Ishikawa (cell line): ENCODE results near the gene COL15A1.

Source experiments
- CEBPB ChIP-seq: IDR thresholded peaks from 2 replicates; pipeline ENCODE4 v1.6.1; 2012
- CREB1 ChIP-seq: IDR thresholded peaks from 2 replicates; pipeline ENCODE4 v1.6.1; 2012; ENCODE audit warnings: low read depth
- EGR1 ChIP-seq: IDR thresholded peaks from 2 replicates; pipeline ENCODE4 v1.6.1; 2012
- EP300 ChIP-seq: IDR thresholded peaks from 2 replicates; pipeline ENCODE4 v1.6.1; 2012; ENCODE audit warnings: borderline replicate concordance
- FOXM1 ChIP-seq: IDR thresholded peaks from 2 replicates; pipeline ENCODE4 v1.6.1; 2012; ENCODE audit warnings: low read depth, borderline replicate concordance
- NFIC ChIP-seq: IDR thresholded peaks from 2 replicates; pipeline ENCODE4 v1.6.1; 2012
- RAD21 ChIP-seq: IDR thresholded peaks from 2 replicates; pipeline ENCODE4 v1.6.1; 2012; ENCODE audit warnings: low read depth
- TAF1 ChIP-seq: IDR thresholded peaks from 2 replicates; pipeline ENCODE4 v1.6.1; 2012; ENCODE audit warnings: low read depth, mild to moderate bottlenecking
- TCF12 ChIP-seq: IDR thresholded peaks from 2 replicates; pipeline ENCODE4 v1.6.1; 2012; ENCODE audit warnings: low read depth
- TEAD4 ChIP-seq: IDR thresholded peaks from 2 replicates; pipeline ENCODE4 v1.6.1; 2012
- YY1 ChIP-seq: IDR thresholded peaks from 2 replicates; pipeline ENCODE4 v1.6.1; 2012; ENCODE audit warnings: low read depth
- ZBTB7A ChIP-seq: IDR thresholded peaks from 2 replicates; pipeline ENCODE4 v1.6.1; 2012; ENCODE audit warnings: low read depth
- TF ChIP-seq, protein P1 (sequence below): IDR thresholded peaks from 2 replicates; pipeline ENCODE4 v1.6.1; 2012
- TF ChIP-seq, protein P2 (sequence below): IDR thresholded peaks from 2 replicates; pipeline ENCODE4 v1.6.1; 2012
- TF ChIP-seq, protein P3 (sequence below): IDR thresholded peaks from 2 replicates; pipeline ENCODE4 v1.6.1; 2012; ENCODE audit warnings: low read depth, mild to moderate bottlenecking

The COL15A1 gene

DNA sequence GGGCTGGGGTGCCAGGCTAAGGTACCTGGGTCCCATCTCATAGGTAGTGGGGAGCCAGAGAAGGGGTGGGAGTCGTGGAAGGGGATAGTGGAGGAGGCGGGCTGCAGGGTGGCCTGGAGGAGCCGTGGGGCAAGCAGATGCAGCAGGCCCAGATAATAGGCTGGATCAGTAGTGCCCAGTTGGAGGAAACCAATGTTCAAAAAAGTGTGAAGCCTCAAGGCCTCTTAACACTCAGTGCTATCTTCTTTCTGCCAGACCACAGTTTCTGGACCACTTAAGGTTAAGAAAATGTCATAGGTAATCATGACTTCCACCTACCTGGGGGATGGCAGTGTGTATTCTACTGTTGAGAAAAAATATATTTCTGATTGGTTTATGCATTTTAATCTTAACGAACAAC, 97.9 kb downstream of the COL15A1 start:
- TF ChIP-seq, protein P1, sequence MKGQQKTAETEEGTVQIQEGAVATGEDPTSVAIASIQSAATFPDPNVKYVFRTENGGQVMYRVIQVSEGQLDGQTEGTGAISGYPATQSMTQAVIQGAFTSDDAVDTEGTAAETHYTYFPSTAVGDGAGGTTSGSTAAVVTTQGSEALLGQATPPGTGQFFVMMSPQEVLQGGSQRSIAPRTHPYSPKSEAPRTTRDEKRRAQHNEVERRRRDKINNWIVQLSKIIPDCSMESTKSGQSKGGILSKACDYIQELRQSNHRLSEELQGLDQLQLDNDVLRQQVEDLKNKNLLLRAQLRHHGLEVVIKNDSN = no peak
- TF ChIP-seq TEAD4 (no peak), CEBPB (no peak), YY1 (no peak), EP300 (no peak), CREB1 (no peak), TAF1 (no peak), RAD21 (no peak), FOXM1 (no peak), ZBTB7A (no peak), EGR1 (no peak), TCF12 (no peak), NFIC (no peak)
- TF ChIP-seq, protein P2, sequence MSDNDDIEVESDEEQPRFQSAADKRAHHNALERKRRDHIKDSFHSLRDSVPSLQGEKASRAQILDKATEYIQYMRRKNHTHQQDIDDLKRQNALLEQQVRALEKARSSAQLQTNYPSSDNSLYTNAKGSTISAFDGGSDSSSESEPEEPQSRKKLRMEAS = no peak
- TF ChIP-seq, protein P3, sequence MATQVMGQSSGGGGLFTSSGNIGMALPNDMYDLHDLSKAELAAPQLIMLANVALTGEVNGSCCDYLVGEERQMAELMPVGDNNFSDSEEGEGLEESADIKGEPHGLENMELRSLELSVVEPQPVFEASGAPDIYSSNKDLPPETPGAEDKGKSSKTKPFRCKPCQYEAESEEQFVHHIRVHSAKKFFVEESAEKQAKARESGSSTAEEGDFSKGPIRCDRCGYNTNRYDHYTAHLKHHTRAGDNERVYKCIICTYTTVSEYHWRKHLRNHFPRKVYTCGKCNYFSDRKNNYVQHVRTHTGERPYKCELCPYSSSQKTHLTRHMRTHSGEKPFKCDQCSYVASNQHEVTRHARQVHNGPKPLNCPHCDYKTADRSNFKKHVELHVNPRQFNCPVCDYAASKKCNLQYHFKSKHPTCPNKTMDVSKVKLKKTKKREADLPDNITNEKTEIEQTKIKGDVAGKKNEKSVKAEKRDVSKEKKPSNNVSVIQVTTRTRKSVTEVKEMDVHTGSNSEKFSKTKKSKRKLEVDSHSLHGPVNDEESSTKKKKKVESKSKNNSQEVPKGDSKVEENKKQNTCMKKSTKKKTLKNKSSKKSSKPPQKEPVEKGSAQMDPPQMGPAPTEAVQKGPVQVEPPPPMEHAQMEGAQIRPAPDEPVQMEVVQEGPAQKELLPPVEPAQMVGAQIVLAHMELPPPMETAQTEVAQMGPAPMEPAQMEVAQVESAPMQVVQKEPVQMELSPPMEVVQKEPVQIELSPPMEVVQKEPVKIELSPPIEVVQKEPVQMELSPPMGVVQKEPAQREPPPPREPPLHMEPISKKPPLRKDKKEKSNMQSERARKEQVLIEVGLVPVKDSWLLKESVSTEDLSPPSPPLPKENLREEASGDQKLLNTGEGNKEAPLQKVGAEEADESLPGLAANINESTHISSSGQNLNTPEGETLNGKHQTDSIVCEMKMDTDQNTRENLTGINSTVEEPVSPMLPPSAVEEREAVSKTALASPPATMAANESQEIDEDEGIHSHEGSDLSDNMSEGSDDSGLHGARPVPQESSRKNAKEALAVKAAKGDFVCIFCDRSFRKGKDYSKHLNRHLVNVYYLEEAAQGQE = no peak

DNA sequence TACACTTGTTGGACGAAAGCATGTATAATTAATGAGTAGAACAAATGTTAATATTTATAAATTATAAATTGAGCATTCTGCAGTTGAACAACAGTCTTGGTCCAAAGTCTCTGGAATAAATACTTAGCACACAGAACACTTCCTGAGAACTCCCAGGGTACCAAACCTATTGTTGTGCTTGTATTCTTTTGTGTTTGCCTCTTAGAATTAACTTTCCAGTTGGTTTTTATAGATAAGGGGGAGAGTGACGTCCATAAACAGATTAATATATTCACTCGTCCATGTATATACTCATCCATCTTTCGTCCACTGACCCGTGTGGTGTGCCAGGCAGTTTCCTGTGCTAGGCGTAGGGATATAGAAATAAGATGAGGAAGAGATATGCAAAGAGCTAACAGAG, 98.9 kb downstream of the COL15A1 start:
- TF ChIP-seq, protein P2 = no peak
- TF ChIP-seq, protein P3 = no peak
- no peak for TF ChIP-seq EP300
- TF ChIP-seq TAF1 = no peak
- TF ChIP-seq CREB1 = no peak
- TF ChIP-seq TCF12 = no peak
- no peak for TF ChIP-seq RAD21
- no peak for TF ChIP-seq NFIC
- no peak for TF ChIP-seq CEBPB

DNA sequence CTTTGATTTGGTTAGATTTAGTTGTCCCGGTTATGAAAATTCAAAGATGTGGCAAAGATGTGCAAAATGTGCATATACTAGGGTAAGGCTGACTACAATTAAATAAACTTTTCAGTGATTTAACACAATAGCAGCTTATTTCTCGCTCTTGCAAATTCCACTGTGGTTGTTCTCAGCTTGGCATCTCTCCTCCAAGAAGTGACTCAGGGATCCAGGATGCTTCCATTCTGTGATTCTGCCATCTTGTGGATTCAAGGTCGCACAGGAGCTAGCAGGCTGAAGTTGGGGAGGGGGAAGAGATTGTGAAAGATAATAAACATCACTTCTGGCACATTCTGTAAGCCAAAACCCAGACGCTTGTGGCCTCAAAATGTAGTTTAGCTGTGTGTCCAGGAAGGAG, 101.1 kb downstream of the COL15A1 start:
- TF ChIP-seq YY1 (no peak), EP300 (no peak), RAD21 (no peak), TAF1 (no peak), TEAD4 (no peak), CREB1 (no peak), FOXM1 (no peak), NFIC (no peak), CEBPB (no peak), TCF12 (no peak), EGR1 (no peak), ZBTB7A (no peak)
- TF ChIP-seq, protein P1 = no peak
- TF ChIP-seq, protein P3 = no peak
- TF ChIP-seq, protein P2 = no peak

DNA sequence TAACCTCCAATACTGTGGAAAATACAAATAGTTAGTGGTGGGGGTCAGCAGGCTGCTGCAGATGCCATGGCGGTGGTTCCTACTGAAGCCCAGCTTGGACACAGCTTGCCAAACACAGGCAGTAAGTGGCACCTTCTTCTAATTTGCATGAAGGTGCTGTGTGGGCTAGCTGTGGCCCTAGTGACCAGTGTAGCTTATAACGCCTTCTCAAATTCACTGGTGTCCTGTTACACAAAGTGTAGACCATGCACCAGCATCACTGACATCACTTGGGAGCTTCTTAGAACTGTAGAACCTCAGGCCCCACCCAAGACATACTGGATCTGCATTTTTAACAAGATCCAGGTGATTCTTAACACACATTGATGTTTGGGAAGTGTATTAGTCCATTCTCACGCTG, 102.4 kb downstream of the COL15A1 start:
- TF ChIP-seq, protein P2 = no peak
